ENCODE measurements around the gene USP32.
"Not testable (repeated sequence)": the region's sequence is repeated elsewhere in the genome, so short reads cannot be mapped to it uniquely, and the experiment has no call there.

Gene USP32, protein sequence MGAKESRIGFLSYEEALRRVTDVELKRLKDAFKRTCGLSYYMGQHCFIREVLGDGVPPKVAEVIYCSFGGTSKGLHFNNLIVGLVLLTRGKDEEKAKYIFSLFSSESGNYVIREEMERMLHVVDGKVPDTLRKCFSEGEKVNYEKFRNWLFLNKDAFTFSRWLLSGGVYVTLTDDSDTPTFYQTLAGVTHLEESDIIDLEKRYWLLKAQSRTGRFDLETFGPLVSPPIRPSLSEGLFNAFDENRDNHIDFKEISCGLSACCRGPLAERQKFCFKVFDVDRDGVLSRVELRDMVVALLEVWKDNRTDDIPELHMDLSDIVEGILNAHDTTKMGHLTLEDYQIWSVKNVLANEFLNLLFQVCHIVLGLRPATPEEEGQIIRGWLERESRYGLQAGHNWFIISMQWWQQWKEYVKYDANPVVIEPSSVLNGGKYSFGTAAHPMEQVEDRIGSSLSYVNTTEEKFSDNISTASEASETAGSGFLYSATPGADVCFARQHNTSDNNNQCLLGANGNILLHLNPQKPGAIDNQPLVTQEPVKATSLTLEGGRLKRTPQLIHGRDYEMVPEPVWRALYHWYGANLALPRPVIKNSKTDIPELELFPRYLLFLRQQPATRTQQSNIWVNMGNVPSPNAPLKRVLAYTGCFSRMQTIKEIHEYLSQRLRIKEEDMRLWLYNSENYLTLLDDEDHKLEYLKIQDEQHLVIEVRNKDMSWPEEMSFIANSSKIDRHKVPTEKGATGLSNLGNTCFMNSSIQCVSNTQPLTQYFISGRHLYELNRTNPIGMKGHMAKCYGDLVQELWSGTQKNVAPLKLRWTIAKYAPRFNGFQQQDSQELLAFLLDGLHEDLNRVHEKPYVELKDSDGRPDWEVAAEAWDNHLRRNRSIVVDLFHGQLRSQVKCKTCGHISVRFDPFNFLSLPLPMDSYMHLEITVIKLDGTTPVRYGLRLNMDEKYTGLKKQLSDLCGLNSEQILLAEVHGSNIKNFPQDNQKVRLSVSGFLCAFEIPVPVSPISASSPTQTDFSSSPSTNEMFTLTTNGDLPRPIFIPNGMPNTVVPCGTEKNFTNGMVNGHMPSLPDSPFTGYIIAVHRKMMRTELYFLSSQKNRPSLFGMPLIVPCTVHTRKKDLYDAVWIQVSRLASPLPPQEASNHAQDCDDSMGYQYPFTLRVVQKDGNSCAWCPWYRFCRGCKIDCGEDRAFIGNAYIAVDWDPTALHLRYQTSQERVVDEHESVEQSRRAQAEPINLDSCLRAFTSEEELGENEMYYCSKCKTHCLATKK (N-terminal part only)

DNA sequence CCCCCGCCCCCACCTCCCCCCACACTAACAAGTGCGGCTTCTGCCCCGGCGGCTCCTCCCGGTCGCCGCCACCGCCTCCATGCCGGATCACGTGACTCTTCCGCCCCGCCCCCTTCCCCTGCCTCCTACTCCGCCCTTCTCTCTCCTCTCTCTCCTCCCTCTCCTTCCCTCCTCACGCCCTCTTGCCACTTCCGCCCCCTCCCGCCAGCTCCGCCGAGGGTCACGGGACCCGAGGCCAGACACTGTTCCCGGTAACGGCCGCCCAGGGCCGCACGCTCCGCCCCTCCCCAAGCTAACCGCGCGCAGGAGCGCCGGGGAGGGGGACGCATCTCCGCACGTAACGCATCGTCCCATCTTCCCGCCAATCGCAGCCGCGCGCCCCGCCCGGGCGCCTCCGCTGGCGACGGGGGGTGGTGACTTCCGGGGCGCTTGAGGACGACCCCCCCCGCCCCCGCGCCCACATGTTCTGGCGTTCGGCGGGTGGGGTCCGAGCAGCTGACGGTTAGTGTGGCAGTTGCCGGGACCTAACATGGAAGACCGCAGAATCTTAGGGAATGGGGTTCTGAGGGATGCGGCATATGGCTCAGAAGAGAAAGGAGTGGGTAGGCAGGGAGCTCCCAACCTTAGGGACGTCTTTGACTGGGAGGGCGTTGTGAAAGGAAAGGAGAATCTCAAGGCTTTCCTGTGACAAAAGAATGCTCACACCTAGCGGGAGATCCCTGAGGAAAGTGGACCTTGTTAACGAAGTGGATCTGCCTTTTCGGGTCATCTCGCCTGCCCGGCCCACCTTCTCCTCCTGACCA, at the start of gene USP32:
Gene USP32 (minus strand): TSS at position 92 of the 803 bp plus-strand sequence. CDS start 194 bp downstream, outside the sequence.
- DNase-seq: peak; percentile 87

DNA sequence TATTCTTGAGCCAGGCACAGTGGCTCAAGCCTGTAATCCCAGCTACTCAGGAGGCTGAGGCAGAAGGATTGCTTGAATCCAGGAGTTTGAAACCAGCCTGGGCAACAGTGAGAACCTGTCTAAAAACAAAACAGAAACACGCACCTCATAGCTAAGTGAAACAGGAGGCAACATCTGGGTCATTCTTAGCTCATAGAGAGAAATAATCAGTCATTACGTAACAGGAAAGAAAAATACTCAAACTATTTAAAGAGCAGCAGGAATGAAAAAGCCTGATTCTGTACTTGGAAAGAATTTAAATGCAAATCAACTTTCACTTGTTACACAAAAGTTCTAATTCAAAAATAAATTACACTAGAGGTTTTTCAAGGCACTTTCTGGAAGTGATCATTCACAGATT, 47.6 kb upstream of the USP32 start:
- no peak for DNase-seq

DNA sequence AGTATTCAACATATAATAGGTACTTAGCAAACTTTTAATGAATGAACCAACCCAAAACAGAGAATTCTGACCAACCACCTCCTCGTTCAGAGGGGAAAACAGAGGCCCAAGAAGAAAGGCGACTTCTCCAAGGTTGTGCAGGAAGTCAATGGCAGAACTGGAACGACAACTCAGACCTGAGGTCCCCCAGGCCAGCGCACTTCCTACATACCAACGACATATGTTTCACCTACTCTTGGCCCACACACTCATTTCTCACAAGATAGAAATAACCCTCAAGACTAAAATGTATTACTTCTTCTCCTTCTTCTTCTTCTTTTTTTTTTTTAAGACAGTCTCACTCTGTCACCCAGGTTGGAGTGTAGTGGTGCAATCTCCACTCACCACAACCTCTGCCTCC, 44.7 kb upstream of the USP32 start:
- no peak for DNase-seq

DNA sequence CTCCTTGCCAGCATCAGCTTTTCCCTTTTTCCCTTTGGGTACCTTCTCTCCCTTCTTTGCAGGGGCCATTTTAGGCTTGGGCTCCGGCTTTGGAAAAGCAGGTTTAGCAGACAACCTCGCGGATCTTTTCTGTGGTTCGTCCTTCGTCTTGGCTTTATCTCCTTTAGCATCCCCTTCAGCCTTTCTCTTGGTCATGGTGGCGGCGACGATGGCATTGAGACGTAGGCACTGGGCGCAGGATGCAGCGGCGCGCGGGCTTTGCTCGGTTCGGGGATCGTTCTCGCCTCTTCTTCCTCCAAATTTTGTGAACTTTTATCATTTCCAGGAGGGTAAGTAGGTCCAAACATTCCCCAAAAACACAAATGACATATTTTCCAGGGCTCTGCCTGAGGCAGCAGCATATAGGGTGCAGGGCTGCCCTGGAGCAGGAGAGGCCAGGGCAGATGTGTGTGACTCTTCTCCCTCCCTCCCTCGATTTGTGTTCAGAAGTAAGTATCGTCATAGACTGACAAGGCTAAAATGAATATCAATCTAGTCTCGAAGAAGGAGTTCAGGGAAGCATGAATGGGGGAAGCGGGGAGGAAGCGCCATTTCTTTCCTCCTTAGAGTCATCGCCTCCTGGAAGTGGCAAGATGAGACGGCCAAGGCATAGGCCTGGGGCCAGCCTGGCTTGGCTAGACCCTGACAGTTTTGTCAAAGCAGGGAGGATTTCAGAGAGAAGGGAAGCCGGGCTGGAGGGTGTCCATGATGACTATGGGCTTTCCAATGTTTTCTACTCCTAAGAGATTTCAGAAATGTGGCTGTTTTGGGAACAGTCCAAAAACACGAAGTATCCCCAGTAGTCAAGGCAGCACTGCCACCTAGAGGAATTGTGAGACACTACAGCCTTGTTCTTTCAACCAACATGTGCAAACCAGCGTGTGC, 43.6 kb upstream of the USP32 start:
- DNase-seq: peak; percentile 17

DNA sequence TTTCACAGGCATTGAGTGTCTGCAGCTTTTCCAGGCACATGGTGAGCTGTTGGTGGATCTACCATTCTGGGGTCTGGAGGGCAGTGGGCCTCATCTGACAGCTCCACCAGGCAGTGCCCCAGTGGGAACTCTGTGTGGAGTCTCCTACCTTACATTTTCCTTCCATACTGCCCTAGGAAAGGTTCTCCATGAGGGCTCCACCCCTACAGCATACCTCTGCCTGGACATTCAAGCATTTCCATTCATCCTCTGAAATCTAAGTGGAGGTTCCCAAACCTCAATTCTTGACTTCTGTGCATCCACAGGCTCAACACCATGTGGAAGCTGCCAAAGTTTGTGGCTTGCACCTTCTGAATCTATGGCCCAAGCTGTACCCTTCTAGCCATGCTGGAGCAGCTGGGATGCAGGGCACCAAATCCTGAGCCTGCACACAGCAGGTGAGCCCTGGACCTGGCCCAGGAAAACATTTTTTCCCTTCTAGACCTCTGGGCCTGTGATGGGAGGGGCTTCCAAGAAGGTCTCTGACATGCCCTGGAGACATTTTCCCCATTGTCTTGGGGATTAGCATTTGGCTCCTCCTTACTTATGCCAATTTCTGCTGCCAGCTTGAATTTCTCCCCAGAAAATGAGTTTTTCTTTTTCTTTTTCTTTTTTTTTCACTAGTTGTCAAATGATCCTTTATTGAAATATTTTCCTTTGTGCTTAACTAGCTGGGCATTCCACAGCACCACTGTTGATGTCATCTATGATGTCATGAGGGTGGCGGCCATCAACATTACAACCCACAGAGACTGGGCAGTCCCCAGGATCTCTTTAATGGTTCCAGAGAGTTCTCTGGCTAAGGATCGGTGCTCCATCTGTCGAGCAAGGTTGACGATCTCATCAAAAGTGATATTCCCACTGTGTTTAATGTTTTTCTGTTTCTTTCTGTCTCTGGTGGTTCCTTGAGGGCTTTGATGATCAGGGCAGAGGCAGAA, 41.4 kb upstream of the USP32 start:
- not testable (repeated sequence) for DNase-seq

DNA sequence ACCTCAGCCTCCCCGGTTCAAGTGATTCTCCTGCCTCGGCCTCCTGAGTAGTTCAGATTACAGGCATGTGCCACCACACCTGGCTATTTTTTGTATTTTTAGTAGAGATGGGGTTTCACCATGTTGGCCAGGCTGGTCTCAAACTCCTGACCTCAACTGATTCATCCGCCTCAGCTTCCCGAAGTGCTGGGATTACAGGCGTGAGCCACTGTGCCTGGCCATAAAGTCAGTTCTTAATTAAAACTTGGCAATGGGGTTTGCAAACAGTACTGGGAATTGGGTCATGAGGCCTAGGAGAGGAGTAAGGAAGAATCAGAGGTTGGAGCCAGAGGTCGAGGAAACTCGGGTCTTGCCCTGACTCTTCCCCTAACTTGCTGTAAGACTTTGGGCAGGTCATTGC, 38.6 kb upstream of the USP32 start:
- not testable (repeated sequence) for DNase-seq

DNA sequence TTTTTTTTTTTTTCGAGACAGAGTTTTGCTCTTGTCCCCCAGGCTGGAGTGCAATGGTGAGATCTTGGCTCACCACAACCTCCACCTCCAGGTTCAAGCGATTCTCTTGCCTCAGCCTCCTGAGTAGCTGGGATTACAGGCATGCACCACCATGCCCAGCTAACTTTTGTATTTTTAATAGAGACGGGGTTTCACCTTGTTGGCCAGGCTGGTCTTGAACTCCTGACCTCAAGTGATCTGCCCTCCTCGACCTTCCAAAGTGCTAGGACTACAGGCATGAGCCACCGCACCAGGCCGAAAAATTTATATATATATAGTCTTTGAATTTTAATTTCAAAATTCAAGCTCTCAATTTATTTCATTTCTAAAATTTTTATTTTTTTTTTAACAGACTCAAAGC, 36.6 kb upstream of the USP32 start:
- DNase-seq: not testable (repeated sequence)

DNA sequence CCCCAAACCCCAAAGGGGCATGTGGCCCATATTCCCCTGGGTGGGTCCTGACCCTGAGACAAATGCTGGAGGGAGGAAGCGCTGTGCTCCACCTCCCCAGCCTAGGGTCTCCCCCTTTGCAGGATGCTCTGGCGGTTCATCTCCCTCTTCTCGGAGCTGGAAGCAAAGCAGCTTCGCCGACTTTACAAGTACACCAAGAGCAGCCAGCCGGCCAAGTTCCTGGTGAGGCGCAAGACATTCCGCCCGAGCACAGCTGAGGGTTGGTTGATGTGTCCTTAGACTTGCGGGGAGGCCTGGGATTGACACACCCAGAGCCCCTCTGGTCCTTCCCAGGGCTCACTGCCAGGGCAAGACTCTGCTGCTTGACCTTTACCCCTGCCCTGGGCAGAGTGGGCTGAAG, 34.7 kb upstream of the USP32 start:
- DNase-seq: no peak

DNA sequence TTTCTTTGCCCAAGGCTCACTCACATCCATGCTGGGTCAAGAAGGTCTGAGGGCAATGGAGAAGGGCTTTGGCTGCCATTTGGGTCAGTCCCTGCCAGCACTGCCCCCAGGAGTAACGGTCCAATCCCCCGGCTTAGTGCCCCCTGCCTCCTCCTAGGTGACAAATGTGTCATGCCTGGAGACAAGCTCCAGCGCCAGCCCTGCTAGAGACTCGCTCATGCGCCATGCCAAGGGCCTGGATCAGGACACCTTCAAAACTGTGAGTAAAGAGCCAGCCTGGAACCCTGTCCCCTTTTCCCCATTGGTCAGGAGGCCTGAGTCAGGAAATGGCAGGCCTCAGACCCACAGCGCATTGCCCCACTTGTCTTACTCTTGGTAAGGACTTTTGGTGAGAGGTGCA, 33.7 kb upstream of the USP32 start:
- no peak for DNase-seq

DNA sequence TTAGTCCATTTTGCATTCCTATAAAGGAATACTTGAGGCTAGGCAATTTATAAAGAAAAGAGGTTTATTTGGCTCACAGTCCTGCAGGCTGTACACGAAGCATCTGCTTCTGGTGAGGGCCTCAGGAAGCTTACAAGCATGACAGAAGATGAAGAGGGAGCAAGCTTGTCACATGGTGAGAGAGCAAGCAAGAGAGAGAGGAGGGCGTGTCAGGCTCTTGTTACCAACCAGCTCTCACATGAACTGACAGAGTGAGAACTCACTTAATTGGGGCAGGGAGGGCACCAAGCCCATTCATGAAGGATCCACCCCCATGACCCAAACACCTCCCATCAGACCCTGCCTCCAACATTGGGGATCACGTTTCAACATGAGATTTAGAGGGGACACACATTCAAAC, 31.9 kb upstream of the USP32 start:
- DNase-seq: no peak

DNA sequence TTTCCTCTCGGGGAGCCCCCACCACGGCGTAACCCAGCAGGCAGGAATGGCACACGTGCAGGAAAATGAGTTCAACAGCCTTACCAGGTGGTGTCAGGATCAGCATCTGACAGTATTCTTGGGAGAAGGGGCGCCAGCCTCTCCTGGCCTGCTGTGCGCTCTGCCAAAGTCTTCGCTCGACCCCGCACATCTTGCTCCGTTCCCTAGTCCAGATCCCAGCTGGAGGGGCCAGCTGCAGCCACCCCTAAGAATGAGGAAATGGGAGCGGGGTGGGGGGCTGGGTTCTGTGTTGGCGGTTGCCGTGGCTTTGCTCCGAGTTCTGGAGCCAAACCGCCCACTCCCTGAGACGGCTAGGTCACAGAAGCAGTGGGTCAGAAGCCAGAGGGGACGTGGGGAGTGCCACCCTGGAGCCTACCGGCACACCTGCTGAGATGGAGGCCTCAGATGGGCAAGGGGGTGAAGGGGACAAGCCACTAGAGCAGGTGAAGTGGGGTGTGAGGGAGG, 30.3 kb upstream of the USP32 start, which contains the start of gene CHCT1:
Gene CHCT1 (plus strand): TSS at position 328 of the 504 bp plus-strand sequence. CDS start 104 bp downstream, at position 432.
- DNase-seq: no peak

DNA sequence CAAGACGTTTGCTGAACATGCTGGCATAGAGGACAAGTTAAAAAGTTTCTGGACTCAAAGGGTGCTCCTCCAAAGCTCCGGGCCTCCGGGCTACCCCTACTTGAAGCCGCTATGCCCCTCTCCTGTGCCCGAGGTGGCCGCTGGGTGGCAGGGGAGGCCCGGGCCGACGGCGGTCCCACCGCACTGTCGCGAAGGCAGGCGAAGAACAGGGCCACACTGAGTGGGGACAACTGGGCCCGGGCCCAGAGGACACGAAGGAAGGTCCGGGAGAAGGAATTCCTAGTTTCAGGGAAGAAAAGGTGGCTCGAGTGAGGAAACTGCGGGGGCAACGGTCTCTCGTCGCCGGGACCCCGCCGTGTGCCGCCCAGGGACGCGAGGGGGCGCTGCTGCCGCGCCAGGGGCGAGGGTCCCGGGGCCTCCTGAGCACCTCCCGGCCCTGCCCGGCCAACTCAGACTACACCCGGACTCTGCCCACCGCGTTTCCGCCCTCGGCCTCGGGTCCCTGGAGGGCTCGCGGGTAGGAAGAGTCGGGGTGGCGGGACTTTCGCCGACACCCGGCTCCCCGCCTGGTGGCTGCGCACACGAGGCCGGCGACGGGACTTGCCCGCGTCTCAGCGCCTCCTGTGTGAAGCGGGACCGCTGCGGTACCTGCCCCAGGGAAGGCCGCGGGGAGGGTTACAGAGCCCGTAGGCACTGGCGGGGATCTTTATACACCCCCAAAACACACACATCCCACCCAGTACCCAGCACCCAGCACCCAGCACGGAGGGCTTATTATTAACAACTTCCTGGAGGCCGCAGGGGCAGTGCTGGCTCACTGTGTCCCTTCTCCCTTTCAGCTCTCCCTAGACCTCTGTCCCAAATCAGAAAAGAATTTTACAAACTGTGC, 29.6 kb upstream of the USP32 start:
- DNase-seq: no peak

DNA sequence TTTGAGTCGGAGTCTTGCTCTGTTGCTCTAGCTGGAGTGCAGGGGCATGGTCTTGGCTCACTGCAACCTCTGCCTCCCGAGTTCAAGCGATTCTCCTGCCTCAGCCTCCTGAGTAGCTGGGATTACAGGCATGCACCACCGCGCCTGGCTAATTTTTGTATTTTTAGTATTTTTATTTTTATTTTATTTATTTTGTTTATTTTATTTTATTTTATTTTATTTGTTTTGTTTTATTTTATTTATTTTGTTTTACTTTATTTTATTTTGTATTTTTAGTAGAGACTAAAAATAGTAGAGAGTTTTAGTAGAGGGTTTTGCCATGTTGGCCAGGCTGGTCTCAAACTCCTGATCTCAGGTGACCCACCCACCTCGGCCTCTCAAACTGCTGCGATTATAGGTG, 27.9 kb upstream of the USP32 start:
- DNase-seq: not testable (repeated sequence)

DNA sequence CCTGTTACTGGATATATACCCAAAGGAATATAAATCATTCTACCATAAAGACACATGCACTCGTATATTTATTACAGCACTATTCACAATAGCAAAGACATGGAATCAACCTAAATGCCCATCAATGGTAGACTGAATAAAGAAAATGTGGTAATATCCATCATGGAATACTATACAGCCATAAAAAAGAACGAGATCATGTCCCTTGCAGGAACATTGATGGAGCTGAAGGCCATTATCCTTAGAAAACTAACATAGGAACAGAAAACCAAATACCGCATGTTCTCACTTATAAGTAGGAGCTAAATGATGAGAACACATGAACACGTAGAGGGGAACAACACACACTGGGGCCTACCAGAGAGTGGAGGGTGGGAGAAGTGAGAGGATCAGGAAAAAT, 27.1 kb upstream of the USP32 start:
- DNase-seq: not testable (repeated sequence)

DNA sequence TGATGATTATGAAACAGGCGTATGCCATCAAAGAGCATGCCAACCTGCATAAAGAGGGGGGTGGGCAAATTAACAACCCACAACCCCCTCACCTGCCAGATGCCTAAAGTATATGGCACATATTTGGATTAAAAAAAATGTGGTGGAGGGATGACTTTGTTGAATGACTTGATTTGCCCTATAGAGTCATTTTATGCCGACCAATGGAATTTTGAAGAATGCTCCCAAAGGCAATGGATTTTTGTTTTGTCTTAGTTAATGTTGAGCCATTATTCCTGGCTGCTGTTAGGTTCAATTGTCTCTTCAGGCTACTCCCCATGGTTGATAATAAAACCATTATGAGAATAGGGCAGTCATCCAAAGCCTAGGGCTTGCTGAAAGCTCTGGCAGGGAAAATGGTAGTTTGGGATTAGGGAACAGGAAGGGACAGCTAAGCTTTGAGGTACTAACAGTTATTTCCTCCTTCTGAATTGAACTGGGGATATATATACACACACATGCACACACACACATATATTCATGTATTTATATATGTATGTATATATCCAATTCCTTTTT, 24.5 kb upstream of the USP32 start:
- DNase-seq: no peak

DNA sequence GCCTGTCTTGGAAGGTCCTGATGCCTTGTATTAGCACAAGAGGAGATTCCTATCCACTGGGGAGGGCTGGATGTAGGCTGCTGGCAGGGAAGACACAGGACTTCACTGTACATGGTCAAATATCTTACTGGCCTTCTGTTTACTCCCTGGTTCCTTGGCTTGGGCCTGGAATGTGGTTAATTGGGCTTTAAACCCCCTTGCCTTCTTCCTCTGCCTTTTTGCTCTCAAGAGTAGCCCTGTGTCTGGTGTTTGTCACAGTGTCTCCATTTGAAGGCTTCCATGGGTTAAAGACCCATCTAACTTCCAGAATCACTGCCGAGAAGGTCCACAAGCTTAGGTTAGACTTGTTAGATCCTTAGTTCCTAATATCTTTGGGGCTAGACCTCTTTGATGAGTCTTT, 23.2 kb upstream of the USP32 start:
- no peak for DNase-seq

DNA sequence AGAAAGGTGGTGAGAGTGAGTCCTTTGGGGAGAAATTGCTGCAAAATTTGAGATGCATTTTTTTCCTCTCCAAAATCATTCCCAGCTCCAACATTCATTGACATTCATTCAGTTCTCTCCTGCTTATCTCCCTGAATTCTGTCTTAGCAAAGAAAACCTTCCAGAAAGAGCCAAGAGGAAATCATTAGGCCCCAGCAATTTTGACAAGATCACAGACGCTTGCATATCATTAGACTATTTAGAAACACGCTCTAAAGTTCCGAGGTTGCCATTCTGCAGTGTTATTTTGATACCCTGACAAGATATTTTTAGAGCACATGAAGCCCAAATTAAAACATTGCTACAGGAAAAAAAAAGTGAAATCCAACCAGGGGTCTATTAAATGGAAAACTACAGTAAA, 20.8 kb upstream of the USP32 start:
- DNase-seq: no peak

DNA sequence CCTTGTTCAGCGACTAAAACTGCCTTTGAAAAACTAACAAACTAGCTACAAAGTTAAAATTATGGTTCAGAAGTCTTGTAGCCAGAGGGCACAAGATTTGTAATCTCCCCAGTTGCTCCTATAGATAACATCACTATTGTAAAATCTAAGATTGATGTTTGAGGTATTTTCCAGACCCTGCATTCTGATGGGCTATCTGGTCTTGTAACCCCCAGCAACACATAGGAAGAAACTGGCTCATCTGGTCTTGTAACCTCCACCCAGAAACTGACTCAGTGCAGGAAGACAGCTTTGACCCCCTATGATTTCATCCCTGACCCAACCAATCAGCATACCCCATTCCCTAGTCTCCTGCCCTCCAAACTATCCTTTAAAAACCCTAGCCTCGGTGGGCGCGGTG, 18.1 kb upstream of the USP32 start:
- no peak for DNase-seq

All from NCI-H1436 treated with DMSO at 0.1 percent for 48 hours (cell line).